GM18498 (cell line): ENCODE results near the gene RRP8.

ENCODE experiments used
- ATAC-seq: cut with Tn5 transposase; IDR thresholded peaks from one replicate; pipeline ENCODE4 v1.9.1; 2021; ENCODE audit warnings: mild to moderate bottlenecking, moderate library complexity; ENCODE audit not compliant: unreplicated experiment

RRP8 gene

DNA sequence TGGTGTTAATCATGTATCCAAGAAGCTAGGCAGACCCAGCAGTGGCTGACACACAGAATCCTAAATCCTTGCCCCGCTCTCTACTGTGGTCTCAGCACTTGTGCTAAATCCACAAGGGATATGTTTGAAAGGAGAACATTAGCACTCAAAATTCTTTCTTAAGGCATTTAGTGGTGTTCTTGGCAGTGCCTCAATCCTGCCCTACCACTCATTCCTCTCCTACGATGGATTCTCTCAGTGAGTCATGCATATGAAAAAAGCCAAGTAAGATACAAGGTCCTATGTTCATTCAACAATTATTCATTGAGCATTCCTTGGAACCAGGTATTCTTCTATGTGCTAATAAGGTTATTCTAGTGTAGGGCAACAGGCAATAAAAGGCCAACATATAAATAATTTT lies 31.2 kb downstream of the RRP8 start:
- no peak for ATAC-seq

GRCh38 chr11:6571434-6572008 lies 31.9 kb downstream of the RRP8 start:
- ATAC-seq, result no peak

- ATAC-seq, result no peak
Observed at GRCh38 chr11:6570691-6571427, 32.6 kb downstream of the RRP8 start.

- ATAC-seq, result no peak
Observed at GRCh38 chr11:6569706-6570105, 33.7 kb downstream of the RRP8 start.

DNA sequence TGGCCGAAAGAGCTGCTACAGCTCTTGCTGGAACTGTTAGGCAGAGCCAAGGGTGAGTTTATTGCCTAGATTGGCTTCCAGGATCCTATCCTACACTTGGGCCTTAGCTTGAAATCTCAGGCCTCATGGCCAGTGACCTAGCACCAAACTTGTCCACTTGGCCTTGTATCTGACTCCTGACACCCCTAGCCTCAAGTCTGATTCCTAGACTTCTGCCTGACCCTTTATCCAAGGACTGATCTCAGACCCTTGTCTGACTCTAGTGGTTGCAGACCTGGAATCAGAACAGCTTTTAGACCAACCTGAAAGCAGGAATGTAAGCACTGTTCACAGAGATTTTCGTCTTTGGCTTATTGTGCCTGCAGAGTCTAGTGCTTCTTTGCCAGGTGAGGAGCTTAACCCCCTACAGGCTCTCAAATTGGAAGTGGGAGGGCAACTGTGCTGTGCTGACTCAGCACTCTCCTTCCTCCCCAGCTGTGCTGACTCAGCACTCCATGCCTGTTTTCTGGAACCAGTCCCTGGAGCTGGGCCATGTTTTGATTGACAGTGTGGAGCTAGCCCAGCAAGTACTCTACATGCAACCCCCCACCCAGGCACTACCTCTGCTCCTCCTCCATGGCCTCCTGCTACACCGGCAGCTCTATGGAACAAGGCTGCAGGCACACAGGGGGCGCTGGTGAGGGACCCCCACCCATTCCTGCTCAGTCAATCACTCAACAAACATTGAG lies 35.1 kb downstream of the RRP8 start:
- ATAC-seq, result no peak

DNA sequence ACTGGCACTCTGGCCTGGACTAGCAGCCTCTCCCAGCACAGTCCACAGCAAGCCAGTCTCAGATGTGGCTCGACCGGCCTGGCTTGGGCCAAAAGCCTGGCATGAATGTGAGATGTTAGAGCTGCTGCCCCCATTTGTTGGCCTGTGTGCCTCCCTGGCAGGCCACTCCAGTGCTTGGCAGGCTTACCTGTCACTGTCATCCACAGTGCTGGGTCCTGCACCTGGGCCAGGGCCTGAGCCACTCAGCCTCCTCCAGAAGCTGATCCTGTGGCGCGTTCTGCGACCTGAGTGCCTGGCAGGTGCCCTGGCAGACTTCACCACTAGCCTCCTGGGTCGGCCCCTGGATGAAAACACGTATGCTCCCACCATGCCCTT lies 36.1 kb downstream of the RRP8 start:
- ATAC-seq, result no peak

DNA sequence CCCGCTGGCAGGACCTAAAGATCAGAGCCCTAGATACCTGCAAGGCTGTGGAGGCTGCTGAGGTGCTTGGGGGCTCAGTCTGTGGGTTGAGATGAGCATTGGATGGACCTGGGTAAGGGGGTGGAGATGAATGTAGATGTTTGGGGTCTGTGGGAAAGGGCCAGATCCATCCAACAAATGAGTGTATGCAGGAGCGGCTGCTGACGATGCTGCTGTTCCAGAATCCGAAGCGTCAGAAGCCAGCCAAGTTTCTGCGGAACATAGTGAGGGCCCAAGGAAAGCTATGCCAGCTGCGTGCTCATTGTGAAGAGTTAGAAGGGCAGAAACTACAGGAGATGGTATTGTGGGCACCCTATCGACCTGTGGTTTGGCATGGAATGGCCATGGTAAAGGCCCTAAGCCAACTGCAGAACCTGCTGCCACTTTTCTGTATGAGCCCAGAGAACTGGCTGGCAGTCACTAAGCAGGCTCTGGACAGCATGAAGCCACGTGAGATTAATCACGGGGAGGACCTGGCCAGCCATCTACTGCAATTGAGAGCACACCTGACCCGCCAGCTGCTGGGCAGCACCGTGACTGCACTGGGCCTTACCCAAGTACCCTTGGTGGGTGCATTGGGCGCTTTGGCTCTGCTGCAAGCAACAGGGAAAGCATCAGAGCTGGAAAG lies 36.6 kb downstream of the RRP8 start:
- ATAC-seq, result no peak

- no peak for ATAC-seq
Observed at GRCh38 chr11:6565988-6566703, 37.3 kb downstream of the RRP8 start.

- ATAC-seq, result no peak
Observed at GRCh38 chr11:6565325-6565724, 38.1 kb downstream of the RRP8 start.

DNA sequence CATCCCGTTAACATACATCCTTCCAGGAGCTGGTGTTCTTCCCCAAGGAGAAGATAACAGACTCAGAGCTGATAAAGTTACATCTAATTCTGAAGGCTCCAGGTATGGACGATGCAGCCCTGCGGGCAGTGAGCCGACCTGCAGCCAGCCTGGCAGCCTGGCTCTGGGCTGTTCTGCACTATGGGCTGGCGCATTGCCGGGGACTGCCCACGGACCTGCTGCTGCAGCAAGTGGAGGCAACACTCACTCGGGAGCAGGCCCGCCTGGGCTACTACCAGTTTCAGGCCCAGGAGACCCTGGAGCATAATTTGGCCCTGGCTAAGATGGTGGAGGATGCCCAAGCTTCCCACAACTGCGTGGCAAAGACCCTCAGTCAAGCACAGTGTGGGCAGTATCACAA lies 39.7 kb downstream of the RRP8 start:
- no peak for ATAC-seq

- ATAC-seq, result no peak
Observed at GRCh38 chr11:6563121-6563619, 40.2 kb downstream of the RRP8 start.

- ATAC-seq, result no peak
Observed at GRCh38 chr11:6561288-6561687, 42.1 kb downstream of the RRP8 start.

- ATAC-seq, result no peak
Observed at GRCh38 chr11:6559369-6559768, 44.0 kb downstream of the RRP8 start.

- no peak for ATAC-seq
Observed at GRCh38 chr11:6557761-6558674, 45.4 kb downstream of the RRP8 start.

GRCh38 chr11:6557063-6557462 lies 46.4 kb downstream of the RRP8 start:
- ATAC-seq, result no peak

GRCh38 chr11:6556139-6556949 lies 47.1 kb downstream of the RRP8 start:
- ATAC-seq, result no peak

DNA sequence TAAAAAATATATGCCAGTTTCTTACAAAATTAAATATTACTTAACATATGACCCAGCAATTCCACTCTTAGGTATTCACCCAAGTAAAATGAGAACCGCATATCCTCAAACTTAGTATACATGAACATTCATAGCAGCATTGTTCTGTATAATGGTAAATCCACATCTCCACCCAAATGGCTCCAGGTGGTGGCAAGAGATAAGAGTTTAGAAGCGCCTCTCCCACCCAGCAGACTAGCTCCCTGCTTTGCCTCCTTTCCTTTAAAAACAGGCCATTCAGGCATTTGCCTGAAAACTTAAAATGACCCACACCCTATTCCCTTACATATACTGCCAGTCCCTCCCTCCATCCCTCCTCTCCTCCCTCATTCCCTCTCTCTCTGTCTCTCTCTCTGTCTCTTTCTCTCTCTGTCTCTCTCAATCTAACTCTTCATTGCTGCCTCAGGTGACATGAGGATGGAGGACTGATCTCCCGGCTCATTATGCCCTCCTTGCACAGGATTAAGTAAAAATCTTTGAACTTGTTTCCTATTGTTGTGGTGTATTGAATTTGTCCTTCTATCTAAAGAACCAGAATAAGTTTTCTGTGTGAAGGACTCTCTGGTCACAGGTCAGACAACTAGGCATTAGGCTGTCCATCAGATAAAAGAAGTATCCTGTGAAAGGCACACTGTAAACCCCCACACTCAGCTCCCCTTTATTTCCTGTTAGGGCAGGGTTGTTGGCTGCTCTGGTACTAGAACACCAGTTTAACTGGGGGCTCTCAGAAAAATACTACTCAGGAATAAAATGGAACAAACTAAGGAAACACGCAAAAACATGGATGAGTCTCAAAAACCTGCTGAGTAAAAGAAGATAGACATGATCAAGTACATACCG lies 48.3 kb downstream of the RRP8 start:
- no peak for ATAC-seq

DNA sequence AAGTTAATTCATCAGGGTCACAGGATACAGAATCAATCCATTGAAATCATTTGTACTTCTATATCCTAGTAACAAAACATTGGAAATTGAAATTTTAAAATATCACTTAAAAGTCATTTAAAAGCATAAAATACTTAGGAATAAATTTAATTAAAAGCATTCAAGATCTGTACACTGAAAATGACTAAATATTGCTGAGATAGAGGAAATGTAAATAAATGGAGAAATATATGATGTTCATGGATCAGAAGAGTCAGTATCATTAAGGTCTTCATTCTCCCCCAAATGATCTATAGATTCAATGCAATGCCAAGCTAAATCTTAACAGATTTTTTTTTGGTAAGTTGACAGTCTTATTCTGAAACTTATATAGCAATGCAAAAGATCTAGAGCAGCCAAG lies 49.8 kb downstream of the RRP8 start:
- no peak for ATAC-seq
